Caco-2 (cell line): ENCODE data around the gene CHGA. TPM values are rescaled to one million over a fixed set of nuclear protein-coding genes. Genes with fewer than 3 reads are reported as not detected.

Source experiments
- BruUV-seq: library from RNA; stranded (reverse); fragments of 400-500 nt; replicated peaks from 2 replicates; lab custom pipeline; 2021; lab: Mats Ljungman, UMichigan
- CTCF ChIA-PET: fragments of 300-600 bp; sonication (Branson Sonifier 250); formaldehyde crosslinking; loops from one replicate; lab custom pipeline; 2022; ENCODE audit warnings: antibody characterized with exemption; lab: Charles Lee
- POLR2A ChIA-PET: fragments of 300-600 bp; sonication (Branson Sonifier 250); formaldehyde crosslinking; loops from one replicate; lab custom pipeline; 2022; ENCODE audit warnings: antibody characterized with exemption; lab: Charles Lee
- DNase-seq, 2 experiments: peaks; one replicate each; pipeline versions ENCODE4 v3.0.0 to v3.0.0-alpha.2; 2020 to 2022
- H3K27me3 ChIP-seq: replicated peaks from 2 replicates; pipeline ENCODE4 v1.6.0; 2011; ENCODE audit warnings: low read length; ENCODE audit not compliant: control insufficient read depth, insufficient read depth
- H3K36me3 ChIP-seq: 2 replicates; pipeline ENCODE4 v1.5.1; 2011; ENCODE audit warnings: low read length; ENCODE audit not compliant: control insufficient read depth, insufficient read depth
- H3K4me1 ChIP-seq: fragments of 250-450 bp; sonication (Bioruptor Pico); 2 replicates; pipeline ENCODE4 v1.5.1; 2020; ENCODE audit warnings: mild to moderate bottlenecking
- H3K4me3 ChIP-seq: 2 replicates; pipeline ENCODE4 v1.5.1; 2011; ENCODE audit warnings: low read depth, mild to moderate bottlenecking, control low read depth, low read length
- H3K9me3 ChIP-seq: fragments of 250-450 bp; sonication (Bioruptor Pico); 2 replicates; pipeline ENCODE4 v1.5.1; 2020; ENCODE audit warnings: mild to moderate bottlenecking, moderate library complexity
- H3K27ac Mint-ChIP-seq: one replicate; pipeline ENCODE4 v1.8.0; 2022; ENCODE audit warnings: mixed read lengths; ENCODE audit not compliant: unreplicated experiment
- H3K27me3 Mint-ChIP-seq: one replicate; pipeline ENCODE4 v1.8.0; 2022; ENCODE audit warnings: mixed read lengths; ENCODE audit not compliant: insufficient read depth, unreplicated experiment
- H3K36me3 Mint-ChIP-seq: one replicate; pipeline ENCODE4 v1.8.0; 2022; ENCODE audit warnings: mild to moderate bottlenecking, mixed read lengths; ENCODE audit not compliant: insufficient read depth, unreplicated experiment
- H3K4me1 Mint-ChIP-seq: one replicate; pipeline ENCODE4 v1.8.0; 2022; ENCODE audit warnings: low read depth, mixed read lengths; ENCODE audit not compliant: unreplicated experiment
- H3K4me3 Mint-ChIP-seq: one replicate; pipeline ENCODE4 v1.8.0; 2022; ENCODE audit warnings: mild to moderate bottlenecking, moderate library complexity, mixed read lengths; ENCODE audit not compliant: unreplicated experiment
- H3K9me3 Mint-ChIP-seq: one replicate; pipeline ENCODE4 v1.8.0; 2022; ENCODE audit warnings: mixed read lengths; ENCODE audit not compliant: unreplicated experiment
- CTCF ChIP-seq, 2 experiments: fragments of 200-600 bp in 1 of 2; IDR thresholded peaks; 1 replicate in 1 of 2; 2 replicates in 1 of 2; pipeline versions ENCODE4 v1.5.1 to v1.8.0; 2011 to 2022; ENCODE audit warnings: antibody characterized with exemption in 1 of 2, control low read depth in 1 of 2, inconsistent platforms in 1 of 2, low read depth in 1 of 2, low read length in 1 of 2, mild to moderate bottlenecking in 1 of 2, moderate library complexity in 1 of 2; ENCODE audit not compliant: insufficient read depth in 1 of 2, severe bottlenecking in 1 of 2, unreplicated experiment in 1 of 2
- intact Hi-C: fragments of 100-400 bp; cut with micrococcal nuclease; formaldehyde crosslinking; loops from one replicate; pipeline ENCODE4 v1.10.0; 2022; ENCODE audit not compliant: unreplicated experiment
- total RNA-seq: library from RNA; stranded (reverse); gene quantifications from 2 replicates; pipeline ENCODE4 v1.2.3, GENCODE V29; 2022

The CHGA gene
- total RNA-seq, 1 experiment from 2014 or later, result not detected

- no peaks in the 10 kb centered on the region for H3K4me1 Mint-ChIP-seq
- Histone ChIP-seq H3K9me3 (no peaks in the 10 kb centered on the region), H3K36me3 (no peaks in the 10 kb centered on the region), H3K4me3 (no peak overlapping the region), H3K4me1 (no peaks in the 10 kb centered on the region), H3K27me3 (no peaks in the 10 kb centered on the region)
- DNase-seq, result no peak
- no peak for TF ChIP-seq CTCF (IDR thresholded peaks at IDR 0.05; ENCODE audit: insufficient read depth in 1 of 2, low read depth in 1 of 2, low read length in 1 of 2, severe bottlenecking in 1 of 2, unreplicated experiment in 1 of 2)
- no TSS peak for BruUV-seq
- ChIA-PET POLR2A (no interaction called here), CTCF (no interaction called here)
- H3K27me3 Mint-ChIP-seq, result no peaks in the 10 kb centered on the region
- H3K4me3 Mint-ChIP-seq, result no peak overlapping the region
- intact Hi-C loops, result no loop called here
- peaks cover 13% of the 10 kb centered on the region for H3K36me3 Mint-ChIP-seq
- H3K9me3 Mint-ChIP-seq, result no peaks in the 10 kb centered on the region
- H3K27ac Mint-ChIP-seq, result no peak overlapping the region
Measured at GRCh38 chr14:92932448-92933395, 9.8 kb downstream of the CHGA start.

DNA sequence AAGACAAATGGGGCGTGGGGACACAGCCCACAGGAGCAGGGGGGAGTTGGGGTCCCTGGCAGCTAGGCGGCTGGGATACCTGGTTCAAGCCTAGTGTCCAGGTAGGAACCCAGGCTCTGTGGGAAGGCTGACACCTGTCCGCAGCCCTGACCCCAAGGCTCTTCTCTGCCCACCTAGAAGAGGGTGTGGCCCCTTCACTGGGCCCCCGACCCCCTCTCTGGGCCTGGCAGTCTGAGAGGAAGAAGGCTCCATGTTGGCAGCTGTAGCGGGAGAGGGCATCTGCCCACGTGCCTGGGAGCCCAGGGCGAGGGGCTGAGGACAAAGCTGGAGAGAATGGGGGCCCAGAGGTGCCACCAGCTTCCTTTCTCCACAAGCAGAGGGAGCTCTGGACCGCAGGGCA is 10.5 kb downstream of the CHGA start:
- ChIA-PET CTCF (no interaction called here), POLR2A (no interaction called here)
- Mint-ChIP-seq H3K27me3 (no peaks in the 10 kb centered on the region), H3K4me1 (no peaks in the 10 kb centered on the region), H3K36me3 (peaks cover 13% of the 10 kb centered on the region), H3K27ac (no peak overlapping the region), H3K9me3 (no peaks in the 10 kb centered on the region), H3K4me3 (no peak overlapping the region)
- intact Hi-C loops, result no loop called here
- Histone ChIP-seq H3K4me3 (no peak overlapping the region), H3K9me3 (no peaks in the 10 kb centered on the region), H3K4me1 (no peaks in the 10 kb centered on the region), H3K27me3 (no peaks in the 10 kb centered on the region), H3K36me3 (no peaks in the 10 kb centered on the region)
- TF ChIP-seq CTCF (IDR thresholded peaks at IDR 0.05; ENCODE audit: insufficient read depth in 1 of 2, low read depth in 1 of 2, low read length in 1 of 2, severe bottlenecking in 1 of 2, unreplicated experiment in 1 of 2), result no peak
- BruUV-seq, result no TSS peak
- no peak for DNase-seq

DNA sequence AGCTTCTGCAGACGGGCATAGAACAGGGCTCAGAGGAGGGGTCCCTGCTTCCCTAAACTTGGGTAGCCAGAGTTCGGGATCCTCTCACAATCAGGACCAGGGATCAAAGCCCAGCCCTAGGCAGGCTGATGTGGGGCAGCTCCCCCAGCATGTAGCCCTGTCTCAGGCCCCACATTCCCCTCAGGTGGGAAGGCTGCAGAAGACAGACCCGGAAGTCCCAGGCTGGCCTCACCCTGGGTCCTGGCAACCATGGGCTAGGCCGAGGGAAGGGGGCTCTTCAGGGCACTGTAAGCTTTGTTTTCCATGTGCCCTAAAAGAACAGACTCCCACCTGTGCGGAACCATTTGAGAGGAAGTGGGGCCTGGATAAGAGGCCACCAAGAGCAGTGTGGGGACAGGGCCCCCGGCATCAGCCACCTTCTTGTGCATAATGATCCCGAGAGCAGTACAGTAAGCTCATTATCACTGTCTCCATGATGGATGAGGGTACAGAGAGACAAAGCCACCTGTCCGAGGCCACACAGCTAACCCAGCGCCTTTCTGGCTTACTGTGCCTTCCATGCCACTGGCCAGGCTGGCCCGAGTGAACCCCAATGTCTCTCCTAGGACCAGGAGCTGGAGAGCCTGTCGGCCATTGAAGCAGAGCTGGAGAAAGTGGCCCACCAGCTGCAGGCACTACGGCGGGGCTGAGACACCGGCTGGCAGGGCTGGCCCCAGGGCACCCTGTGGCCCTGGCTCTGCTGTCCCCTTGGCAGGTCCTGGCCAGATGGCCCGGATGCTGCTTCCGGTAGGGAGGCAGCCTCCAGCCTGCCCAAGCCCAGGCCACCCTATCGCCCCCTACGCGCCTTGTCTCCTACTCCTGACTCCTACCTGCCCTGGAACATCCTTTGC is 11.5 kb downstream of the CHGA start:
- Mint-ChIP-seq H3K36me3 (peaks cover 13% of the 10 kb centered on the region), H3K4me1 (no peaks in the 10 kb centered on the region), H3K27ac (no peak overlapping the region), H3K27me3 (no peaks in the 10 kb centered on the region), H3K4me3 (no peak overlapping the region), H3K9me3 (no peaks in the 10 kb centered on the region)
- TF ChIP-seq CTCF (IDR thresholded peaks at IDR 0.05; ENCODE audit: insufficient read depth in 1 of 2, low read depth in 1 of 2, low read length in 1 of 2, severe bottlenecking in 1 of 2, unreplicated experiment in 1 of 2), result no peak
- Histone ChIP-seq H3K4me3 (no peak overlapping the region), H3K36me3 (no peaks in the 10 kb centered on the region), H3K27me3 (no peaks in the 10 kb centered on the region), H3K9me3 (no peaks in the 10 kb centered on the region), H3K4me1 (no peaks in the 10 kb centered on the region)
- intact Hi-C loops, result no loop called here
- CTCF ChIA-PET, result no interaction called here
- POLR2A ChIA-PET, result no interaction called here
- BruUV-seq, result no TSS peak
- no peak for DNase-seq
